Stimulated activated CD4-positive, alpha-beta T cell treated with anti-CD3 and anti-CD28 coated beads, Interleukin-4, amount 100 ng/mL, for 4 hours (primary cell): ENCODE data around the gene OR4D10.
"Not testable (repeated sequence)": the region's sequence is repeated elsewhere in the genome, so short reads cannot be mapped to it uniquely, and the experiment has no call there.

ENCODE experiments used
- DNase-seq, 2 experiments: peaks; one replicate each; pipeline ENCODE4 v3.0.0-alpha.2; 2020

Gene OR4D10

DNA sequence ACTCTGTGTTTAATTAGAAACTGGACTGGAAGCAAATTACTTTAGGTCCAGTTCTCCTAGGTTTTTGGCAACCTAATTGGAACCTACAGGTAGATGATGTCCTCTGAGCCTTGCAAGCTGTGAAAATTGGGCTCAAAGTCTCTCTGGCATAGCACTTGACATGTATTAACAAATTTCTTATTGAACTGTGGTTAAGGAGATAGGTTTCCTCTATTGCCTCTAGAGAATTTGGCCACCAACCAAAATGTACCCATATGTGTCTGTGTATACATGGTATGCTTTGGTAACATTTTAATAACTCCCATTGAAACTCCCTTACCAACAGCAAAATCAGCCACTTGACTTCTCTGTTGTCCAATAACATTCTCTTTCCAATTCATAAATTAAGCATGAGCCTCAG lies at the start of gene OR4D10:
Gene OR4D10, plus strand, starts transcription at position 301 of the 400 bp plus-strand sequence. CDS start 4,115 bp downstream, outside the sequence.
- DNase-seq: no peak

DNA sequence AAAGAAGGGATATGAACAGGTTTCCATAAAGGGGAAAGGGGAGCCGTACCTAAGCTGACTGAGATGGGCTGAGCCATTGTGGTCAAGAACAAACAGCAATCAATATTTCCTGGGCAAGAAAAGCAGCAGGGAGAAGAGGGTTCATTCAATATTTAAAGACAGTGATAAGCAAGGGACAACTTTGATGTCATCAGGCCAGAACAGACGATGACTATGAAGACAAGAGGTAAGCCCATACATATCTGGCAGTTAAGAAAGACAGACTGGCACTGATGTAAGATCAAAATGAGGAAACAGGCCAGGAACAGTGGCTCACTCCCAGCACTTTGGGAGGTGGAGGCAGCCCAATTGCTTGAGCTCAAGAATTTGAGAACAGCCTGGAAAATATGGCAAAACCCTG lies 49.3 kb upstream of the OR4D10 start:
- DNase-seq: no peak

DNA sequence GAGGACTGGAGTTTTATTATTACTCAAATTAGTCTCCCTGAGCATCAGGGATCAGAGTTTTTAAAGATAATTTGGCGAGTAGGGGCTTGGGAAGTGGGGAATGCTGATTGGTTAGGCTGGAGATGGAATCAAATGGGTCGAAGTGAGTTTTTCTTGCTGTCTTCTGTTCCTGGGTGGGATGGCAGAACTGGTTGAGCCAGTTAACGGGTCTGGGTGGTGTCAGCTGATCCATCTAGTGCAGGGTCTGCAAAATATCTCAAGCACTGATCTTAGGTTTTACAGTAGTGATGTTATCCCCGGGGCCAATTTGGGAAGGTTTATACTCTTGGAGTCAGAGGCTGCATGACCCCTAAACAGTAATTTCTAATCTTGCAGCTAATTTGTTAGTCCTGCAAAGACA lies 48.0 kb upstream of the OR4D10 start:
- DNase-seq: no peak

DNA sequence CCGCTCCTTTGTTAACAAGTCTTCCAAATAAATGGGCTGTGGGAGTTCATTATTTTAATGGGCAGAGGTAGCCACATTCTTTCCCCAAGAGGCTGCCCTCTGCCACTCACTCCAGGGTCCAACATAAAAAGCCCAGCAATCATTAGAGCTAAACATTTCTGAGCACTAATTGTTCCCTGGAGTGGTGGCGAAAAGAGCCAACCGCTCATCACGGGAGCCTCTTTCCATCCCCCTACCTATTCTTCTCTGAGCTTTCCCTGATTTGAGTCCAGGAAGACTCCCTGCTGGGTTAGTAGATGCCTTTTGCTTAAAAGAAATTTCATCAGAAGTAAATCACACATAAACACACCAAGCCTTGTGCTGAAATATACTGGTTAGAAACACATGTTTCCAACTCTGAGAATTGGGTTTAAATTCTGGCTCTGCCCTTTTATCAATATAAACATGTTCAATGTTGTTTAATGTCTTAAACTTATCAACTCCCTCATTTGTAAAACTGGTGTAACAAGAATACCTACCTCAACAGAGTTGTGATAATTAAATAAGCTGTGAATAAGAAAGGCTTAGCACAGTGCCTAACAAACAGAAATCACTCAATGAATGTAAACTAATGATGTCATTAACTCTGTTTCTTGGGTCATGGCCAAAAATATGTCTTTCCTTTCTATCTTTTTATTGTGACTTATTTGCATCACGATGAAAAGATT lies 46.6 kb upstream of the OR4D10 start, which contains the start of gene OR5A2:
Gene OR5A2, minus strand, starts transcription at position 53 of the 707 bp plus-strand sequence. CDS start 3,460 bp downstream, outside the sequence.
- DNase-seq: no peak

DNA sequence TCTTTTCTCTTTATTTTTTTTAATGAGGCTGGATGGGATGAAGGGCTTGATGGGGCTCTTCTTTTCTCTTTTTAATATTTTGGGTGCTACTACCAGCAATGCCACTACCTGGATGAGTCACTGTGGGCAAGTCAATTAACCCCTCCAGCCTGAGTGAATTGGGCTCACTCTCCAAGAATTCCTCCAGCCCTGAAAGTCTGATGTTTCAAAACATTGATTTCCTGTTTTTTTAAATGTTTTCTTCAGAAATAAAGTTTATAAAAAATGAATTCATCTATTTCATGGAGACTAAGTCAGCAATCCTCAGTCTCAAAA lies 46.1 kb upstream of the OR4D10 start:
- no peak for DNase-seq

DNA sequence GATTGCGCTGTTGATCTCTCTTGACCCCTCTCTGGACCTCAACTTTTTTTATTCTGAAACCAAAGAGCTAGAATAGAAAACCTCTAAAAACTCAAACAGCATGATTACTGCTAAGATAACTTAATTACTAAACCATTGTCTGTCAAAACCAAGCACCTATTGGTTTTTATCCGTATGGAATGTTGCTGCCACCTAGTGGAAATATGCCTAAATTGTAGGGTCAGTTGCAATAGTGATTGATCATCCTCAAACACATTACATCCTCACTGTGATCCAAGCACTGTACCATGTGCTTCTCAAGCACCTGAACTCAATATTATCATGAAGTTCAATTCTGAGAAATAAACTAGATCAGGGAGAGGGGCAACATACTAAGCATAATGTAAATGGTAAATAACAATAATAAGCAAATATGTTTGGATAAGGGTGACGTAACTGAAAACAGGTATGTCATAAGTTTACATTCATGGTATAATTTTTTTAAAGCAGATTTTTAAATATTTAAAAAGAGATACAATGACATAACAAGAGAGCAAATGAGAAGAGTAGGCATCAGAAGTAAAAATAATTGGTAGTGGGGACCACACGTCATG lies 43.1 kb upstream of the OR4D10 start:
- DNase-seq: no peak

DNA sequence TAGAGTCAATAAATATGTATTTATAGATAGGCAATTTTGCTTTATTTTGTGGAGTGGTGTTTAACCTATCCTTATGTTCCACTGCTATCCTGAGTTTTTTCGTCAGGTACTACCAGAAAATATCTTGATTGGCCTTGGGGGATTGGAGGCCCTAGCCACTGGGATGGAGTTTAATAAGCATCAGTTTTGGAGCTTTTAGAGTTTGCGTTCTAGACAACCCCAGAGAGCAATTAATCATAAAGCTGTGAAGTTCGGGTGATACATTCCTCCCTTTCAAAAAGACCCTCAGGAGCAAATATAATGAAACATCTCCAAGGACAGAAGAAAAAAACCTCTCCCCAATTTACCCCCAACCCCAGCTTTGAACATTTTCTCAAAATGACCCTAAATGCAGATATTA lies 36.9 kb upstream of the OR4D10 start, which contains the start of gene OR5A1:
Gene OR5A1, plus strand, starts transcription at position 301 of the 400 bp plus-strand sequence. CDS start 6,700 bp downstream, outside the sequence.
- DNase-seq: no peak

DNA sequence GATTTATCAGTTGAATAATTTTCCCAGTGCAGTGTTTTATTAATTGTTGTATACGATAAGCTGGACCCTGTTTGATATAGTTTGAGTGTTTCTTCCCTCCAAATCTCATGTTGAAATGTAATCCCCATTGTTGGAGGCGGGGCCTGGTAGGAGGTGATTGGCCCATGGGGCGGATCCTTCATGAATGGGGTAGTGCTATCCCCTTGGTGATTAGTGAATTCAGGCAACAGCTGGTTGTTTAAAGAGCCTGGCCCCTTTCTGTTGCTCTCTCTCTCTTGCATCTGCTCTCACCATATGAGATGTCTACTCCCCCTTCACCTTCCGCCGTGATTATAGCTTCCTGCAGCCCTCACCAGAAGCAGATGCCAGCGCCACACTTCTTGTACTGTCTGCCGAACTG lies 35.3 kb upstream of the OR4D10 start:
- DNase-seq: no peak

DNA sequence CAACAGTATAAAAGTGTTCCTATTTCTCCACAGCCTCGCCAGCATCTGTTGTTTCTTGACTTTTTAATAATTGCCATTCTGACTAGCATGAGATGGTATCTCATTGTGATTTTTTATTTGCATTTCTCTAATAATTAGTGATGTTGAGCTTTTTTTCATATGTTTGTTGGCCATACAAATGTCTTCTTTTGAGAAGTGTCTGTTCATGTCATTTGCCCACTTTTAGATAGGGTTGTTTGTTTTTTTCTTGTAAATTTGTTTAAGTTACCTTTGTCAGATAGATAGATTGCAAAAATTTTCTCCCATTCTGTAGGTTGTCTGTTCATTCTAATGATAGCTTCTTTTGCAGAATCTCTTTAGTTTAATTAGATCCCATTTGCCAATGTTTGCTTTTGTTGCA lies 27.5 kb upstream of the OR4D10 start:
- not testable (repeated sequence) for DNase-seq

DNA sequence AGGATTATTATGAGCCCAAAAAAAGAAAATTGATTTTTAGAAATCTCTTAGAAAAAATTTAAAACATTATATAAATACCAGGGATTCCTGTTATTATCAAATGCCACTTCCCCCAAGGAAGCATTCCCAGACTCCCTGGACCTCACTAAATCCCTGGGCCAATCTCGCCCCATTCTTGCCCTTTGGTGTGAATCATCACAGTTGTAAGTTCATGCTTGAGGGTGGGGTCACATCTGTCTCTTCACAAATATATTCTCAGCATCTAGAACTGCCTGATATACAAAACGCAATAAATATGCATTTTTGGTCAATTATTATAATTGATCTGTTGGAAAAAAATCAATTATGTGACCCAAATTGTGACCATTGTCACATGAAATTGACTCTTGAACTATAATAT lies 24.6 kb upstream of the OR4D10 start:
- DNase-seq: no peak

DNA sequence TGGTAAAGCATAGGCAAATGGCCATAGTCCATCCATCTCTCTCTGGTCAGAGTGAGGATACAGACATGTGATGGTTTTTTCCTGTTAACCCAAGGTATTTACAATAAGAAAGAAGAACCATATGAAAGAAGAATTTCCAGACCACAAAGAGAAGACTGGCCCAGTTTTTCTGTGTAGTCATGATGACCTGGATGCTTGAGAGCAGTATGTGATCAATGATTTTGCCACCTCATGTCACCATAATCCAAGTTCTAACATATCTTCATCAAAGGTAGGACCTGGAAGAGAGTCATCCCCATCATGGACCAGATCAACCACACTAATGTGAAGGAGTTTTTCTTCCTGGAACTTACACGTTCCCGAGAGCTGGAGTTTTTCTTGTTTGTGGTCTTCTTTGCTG lies 16.5 kb upstream of the OR4D10 start, which contains the start of gene OR4D6:
Gene OR4D6, plus strand, starts transcription at position 301 of the 400 bp plus-strand sequence. Its CDS starts 0 bp downstream, at position 301.
- no peak for DNase-seq

DNA sequence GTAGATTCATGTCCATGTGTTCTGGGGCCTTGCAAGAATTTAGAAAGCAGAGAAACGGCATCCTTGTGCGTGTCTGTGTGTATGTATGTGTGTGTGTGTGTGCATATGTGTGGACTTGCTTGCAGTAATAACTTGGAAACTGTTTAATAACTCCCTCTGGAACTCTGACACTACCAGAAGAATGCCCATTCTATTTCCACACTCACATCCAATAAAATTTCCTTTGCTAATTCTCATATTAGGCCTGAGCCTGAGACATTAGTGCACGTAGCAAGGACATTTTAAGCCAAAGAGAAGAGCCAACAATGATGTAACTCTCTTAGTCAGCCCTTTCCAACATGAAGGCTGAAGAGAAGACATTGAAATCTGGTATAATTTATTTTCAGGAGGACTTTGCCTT lies 13.2 kb upstream of the OR4D10 start:
- no peak for DNase-seq

DNA sequence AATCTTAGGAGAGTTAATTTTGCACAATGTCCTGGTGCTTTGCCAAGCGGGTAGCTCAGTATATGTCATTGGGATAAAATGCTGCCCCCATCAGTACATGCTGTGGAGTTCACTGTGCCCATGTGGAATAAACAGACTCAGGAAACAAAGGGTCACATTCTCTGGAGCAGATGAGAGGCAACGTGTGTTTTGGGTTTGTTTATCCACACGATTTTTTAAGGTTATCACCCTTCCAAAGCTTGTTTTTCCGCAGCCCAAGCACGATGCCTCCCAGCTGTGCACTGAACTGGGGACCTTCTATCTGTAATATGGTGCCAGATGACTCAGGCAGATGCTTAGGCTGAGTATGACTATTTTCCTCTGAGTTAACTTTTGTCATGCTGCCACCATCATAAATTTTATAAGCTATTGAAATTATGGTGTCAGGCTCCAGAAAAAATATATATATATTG lies 9.9 kb upstream of the OR4D10 start:
- DNase-seq: no peak

DNA sequence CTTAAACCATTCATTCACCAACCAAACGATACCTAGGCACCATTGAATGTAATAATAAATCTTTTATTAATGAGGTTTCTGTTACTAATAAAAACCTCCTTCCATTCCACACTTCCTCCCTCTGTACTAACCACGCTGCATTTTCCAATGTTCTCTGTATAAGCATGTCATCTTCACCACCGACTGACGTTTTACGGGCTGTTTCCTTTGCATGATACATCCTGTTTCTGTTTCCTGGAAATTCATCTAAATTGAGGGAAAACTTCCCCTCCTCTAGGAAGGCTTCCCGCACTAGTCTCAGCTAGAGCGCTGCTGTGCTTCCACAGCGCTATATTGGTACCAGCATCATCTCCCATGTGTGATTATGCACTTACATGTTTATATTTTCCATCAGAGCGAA lies 2.1 kb downstream of the OR4D10 start:
- DNase-seq: no peak

DNA sequence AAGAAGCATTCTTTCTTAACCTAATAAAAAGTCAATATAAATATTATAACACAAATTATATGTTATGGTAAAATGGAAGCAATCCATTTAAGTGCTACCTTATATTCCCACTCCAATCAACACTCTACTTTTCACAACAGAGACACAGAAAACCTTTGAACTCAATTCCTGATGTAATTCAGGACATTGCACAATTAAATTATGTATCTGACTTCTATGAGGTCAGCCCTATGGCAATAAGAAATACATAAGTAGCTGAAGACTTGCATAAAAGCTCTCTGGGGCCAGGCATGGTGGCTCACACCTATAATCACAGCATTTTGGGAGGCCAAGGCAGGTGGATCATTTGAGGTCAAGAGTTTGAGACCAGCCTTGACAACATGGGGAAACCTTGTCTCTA lies 6.8 kb downstream of the OR4D10 start:
- no peak for DNase-seq

DNA sequence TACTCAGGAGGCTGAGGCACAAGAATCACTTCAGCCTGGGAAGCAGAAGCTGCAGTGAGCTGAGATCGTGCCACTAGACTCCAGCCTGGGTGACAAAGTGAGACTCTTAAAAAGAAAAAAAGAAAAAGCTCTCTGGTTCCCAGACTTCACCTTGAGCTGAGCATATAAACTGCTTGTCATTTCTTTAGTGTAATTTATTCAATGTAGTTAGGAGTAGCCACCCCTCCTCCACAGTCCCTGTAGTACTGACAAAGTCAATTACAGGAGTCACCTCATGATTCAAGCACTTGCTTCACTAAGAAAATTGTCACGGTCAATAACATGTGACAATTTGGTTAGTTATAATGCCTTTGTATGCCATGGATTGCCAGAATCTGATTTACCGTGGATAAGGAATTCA lies 7.2 kb downstream of the OR4D10 start:
- DNase-seq: no peak

DNA sequence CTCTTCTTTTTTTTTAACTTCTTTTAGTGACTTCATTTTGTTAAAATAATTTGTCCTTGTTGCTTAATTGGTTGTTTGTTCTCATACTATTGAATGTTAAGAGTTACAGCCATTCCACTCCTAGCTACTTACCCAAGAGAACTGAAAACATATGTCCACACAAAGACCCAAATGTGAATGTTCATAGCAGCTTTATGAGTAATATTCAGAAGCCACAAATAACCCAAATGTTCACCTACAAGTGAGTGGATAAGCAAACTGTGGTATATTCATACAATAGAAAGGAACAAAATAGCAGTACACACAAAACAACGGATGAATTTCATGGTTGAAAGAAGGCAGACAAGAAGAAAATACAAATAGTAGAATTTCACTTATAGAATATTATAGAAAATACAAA lies 28.8 kb downstream of the OR4D10 start:
- DNase-seq: no peak

DNA sequence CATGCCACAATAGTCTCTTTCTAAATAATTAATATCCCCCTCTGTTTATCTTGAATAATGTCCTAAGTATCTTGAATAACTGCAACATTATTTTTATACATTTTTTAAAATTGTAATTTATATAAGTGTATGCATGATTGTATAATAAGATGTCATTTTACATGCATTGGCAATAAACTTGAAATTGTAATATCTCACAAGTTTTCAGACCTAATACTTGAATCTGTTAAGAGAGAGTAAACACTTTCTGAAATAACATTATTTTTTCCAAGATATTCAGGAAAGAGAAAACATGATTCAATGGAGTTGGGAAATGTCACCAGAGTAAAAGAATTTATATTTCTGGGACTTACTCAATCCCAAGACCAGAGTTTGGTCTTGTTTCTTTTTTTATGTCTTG lies 30.2 kb downstream of the OR4D10 start, which contains the start of gene OR4D11:
Gene OR4D11, plus strand, starts transcription at position 301 of the 400 bp plus-strand sequence. Its CDS starts 0 bp downstream, at position 301.
- no peak for DNase-seq

DNA sequence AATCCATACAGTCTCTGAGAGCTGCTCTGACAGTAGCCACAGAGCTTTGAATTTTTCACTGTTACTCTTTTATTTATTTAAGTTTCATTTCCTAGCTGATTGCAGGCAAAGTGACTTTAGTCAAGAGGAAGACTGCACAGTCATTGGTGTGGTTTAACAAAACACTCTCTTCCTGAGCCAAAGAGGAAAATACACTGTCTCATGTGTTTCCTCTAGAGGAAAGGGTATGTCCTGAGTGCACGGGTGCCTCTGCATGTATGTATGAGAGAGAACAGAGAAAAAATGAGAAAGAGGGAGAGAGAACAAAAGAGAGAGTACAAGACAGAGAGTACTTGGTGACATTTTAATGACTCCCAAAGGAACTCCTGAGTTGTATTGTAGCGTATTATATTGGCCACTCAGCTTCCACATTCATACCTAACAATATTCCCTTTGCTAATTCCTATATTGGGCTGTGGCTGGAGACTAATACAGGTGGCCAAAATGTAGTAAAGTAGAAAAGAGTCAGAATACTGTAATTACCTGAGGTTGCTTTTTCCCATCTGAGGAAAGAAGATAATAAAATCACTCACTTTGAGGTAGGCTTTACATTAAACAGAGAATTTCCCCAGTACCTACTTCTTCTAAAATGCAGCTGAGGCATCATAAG lies 38.0 kb downstream of the OR4D10 start, which contains the start of gene OR4D9:
Gene OR4D9, plus strand, starts transcription at position 599 of the 649 bp plus-strand sequence. CDS start 3,374 bp downstream, outside the sequence.
- no peak for DNase-seq

DNA sequence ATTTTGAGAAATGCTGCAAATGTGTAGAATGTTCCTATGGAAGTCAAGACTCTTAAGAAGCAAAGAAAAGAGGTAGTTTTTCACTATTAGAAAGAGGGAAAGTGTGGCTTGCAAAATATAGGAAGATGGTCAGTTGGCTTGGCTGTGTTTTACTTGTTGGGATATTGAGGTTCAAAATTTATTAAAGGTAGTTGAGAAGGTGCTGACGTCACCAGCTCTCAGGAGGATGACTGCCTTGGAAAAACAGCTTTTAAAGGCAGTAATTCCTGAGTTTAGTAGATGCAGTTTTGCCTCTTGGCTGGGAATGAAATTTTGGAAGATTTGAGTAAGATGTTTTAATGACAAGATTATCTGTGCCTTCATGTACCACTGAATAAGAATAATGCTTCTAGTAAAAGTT lies 38.6 kb downstream of the OR4D10 start:
- DNase-seq: no peak

DNA sequence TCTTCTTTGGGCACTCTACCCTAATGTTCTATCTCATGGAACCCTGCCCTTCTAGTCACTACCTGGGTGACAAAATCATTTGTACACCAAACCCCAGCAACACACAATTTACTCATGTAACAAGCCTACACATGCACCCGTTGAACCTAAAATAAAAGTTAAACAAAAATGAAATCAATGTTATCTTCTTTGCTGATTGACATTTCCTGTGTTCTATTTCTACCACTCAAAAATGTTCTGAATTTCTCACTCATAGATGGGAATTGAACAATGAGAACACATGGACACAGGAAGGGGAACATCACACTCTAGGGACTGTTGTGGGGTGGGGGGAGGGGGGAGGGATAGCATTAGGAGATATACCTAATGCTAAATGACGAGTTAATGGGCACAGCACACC lies 47.0 kb downstream of the OR4D10 start:
- DNase-seq: not testable (repeated sequence)

DNA sequence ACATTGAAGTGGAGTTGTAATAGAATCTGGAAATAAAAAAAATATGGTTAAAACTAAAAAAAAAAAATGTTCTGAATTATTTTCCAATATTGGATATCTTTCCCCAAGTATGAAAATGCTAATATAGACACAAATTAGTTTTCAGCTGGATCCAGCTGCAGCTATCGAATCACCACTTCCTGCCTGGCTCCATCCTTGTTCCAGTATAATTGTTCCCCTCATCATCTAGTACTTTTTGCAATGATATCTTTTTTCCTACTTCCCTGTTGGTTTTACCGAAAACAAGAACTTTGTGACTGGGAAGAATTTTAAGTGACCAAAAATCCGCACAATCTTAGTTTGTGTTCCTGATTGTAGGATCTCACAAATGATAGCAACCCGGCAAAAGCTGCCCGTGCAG lies 47.6 kb downstream of the OR4D10 start:
- DNase-seq: no peak

DNA sequence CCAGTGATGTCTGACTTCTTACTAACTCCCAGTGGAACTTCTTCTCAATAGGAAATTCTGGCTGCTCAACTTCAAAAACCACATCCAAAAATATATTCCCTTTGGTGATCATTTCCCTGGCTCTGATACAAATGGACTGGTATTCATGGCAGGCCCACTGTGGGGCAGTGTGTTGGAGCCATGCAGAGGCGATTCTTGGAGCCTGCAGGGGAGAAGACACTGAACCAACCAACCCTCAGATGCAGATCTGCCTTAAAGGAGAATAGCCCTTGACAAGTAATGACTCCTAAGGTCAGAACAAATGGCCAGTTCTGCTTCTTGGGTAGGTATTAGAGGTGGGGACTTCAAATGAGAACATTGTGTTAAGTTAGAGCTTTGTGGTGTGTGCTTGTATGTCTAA lies 50.4 kb downstream of the OR4D10 start:
- no peak for DNase-seq

DNA sequence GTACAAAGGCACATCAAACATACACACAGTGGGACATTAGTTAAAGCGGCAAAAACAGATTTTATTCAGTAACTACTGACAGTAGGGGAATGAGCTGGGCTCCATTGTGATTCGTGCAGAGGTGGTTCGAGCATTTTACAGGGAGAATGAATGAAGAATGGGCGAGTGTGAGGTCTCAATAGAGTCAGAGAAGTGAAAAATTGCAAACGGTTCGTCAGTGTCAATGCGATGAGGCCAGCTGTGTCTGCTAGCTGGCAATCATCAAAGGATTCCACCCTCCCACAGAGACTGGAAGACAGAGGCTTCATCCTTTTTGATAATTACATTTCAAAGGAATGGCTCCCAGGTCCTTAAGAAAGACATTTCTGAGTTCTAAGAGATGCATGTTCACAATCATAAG lies 55.6 kb downstream of the OR4D10 start:
- no peak for DNase-seq
